Spinal cord (tissue), 10 donors: ENCODE data around the gene SCP2. TPM values are rescaled to one million over a fixed set of nuclear protein-coding genes. Genes with fewer than 3 reads are reported as not detected.
"Not testable (repeated sequence)": the region's sequence is repeated elsewhere in the genome, so short reads cannot be mapped to it uniquely, and the experiment has no call there.

Experiments used
- DNase-seq, 6 donors: peaks; one replicate each; pipeline versions ENCODE4 v3.0.0 to v3.0.0-alpha.2; 2013 to 2015; ENCODE audit warnings: low spot score in 6 of 6, low read depth in 4 of 6
- H3K27ac ChIP-seq: one replicate; pipeline ENCODE4 v1.5.1; 2013; ENCODE audit warnings: low read depth, low read length, control low read depth
- H3K27me3 ChIP-seq: one replicate; pipeline ENCODE4 v1.6.1; 2013; ENCODE audit warnings: low read length; ENCODE audit not compliant: control insufficient read depth, insufficient read depth
- H3K36me3 ChIP-seq: one replicate; pipeline ENCODE4 v1.6.1; 2013; ENCODE audit warnings: low read length; ENCODE audit not compliant: control insufficient read depth, insufficient read depth
- H3K4me1 ChIP-seq: one replicate; pipeline ENCODE4 v1.6.1; 2013; ENCODE audit warnings: low read length; ENCODE audit not compliant: control insufficient read depth, insufficient read depth
- H3K4me3 ChIP-seq: one replicate; pipeline ENCODE4 v1.5.1; 2013; ENCODE audit warnings: low read depth, low read length, control low read depth
- H3K9me3 ChIP-seq: one replicate; pipeline ENCODE4 v1.6.1; 2013; ENCODE audit warnings: low read length; ENCODE audit not compliant: control insufficient read depth, insufficient read depth
- whole genome bisulfite sequencing: methylation state at CpG from one replicate; pipeline ENCODE4 v1.1.5; 2013; ENCODE audit warnings: missing lambda C conversion rate; ENCODE audit not compliant: insufficient coverage; 5-methylcytosine and 5-hydroxymethylcytosine counted together
- polyA plus RNA-seq, 2 donors: library from polyadenylated mRNA; unstranded; fragments of 120-200 nt; gene quantifications; one replicate each; pipeline ENCODE4 v1.2.1, GENCODE V29; 2013; ENCODE audit not compliant: insufficient read length in 2 of 2
- total RNA-seq, 2 donors: library from RNA; depleted of rRNA in 1 of 2; stranded (reverse); fragments of 120-200 nt in 1 of 2; fragments of >200 nt in 1 of 2; gene quantifications; one replicate each; pipeline versions ENCODE4 v1.2.3 to v1.2.4, GENCODE V29; 2013 to 2014
- donor health status: healthy.

SCP2 gene
- total and polyA plus RNA-seq, 4 donors, result 119 to 155 (median 143) TPM

GRCh38 chr1:52992733-52993132, 65.7 kb downstream of the SCP2 start:
- peaks cover 19% of the 10 kb centered on the region for H3K36me3 ChIP-seq
- H3K4me1 ChIP-seq, result not testable (repeated sequence)

GRCh38 chr1:52994656-52995055, 67.6 kb downstream of the SCP2 start:
- H3K4me1 ChIP-seq, result no peaks in the 10 kb centered on the region
- no peak overlapping the region for H3K27ac ChIP-seq
- no peaks in the 10 kb centered on the region for H3K27me3 ChIP-seq
- H3K36me3 ChIP-seq, result peaks cover 16% of the 10 kb centered on the region
- WGBS, result 93% methylated on average over 6 of the region's 6 CpGs
- no peak for DNase-seq
- H3K9me3 ChIP-seq, result no peaks in the 10 kb centered on the region
- no peak overlapping the region for H3K4me3 ChIP-seq

More at GRCh38 chr1:52992733-52993132, 65.7 kb downstream of the SCP2 start:
- H3K4me3 ChIP-seq, DNase-seq, H3K27ac ChIP-seq, H3K9me3 ChIP-seq, H3K27me3 ChIP-seq: not testable (repeated sequence)

GRCh38 chr1:52996653-52997052, 69.6 kb downstream of the SCP2 start:
- DNase-seq, result no peak
- peaks cover 14% of the 10 kb centered on the region for H3K36me3 ChIP-seq
- H3K27me3 ChIP-seq, result no peaks in the 10 kb centered on the region
- H3K4me3 ChIP-seq, result no peak overlapping the region
- no peak overlapping the region for H3K27ac ChIP-seq
- H3K9me3 ChIP-seq, result no peaks in the 10 kb centered on the region
- no peaks in the 10 kb centered on the region for H3K4me1 ChIP-seq

GRCh38 chr1:53001128-53001527, 74.1 kb downstream of the SCP2 start:
- Histone ChIP-seq H3K9me3 (no peaks in the 10 kb centered on the region), H3K4me3 (no peak overlapping the region), H3K27me3 (no peaks in the 10 kb centered on the region), H3K27ac (no peak overlapping the region), H3K36me3 (peaks cover 5% of the 10 kb centered on the region), H3K4me1 (no peaks in the 10 kb centered on the region)
- DNase-seq, result no peak

- not testable (repeated sequence) for H3K4me3 ChIP-seq, H3K4me1 ChIP-seq, H3K36me3 ChIP-seq, H3K27ac ChIP-seq, H3K9me3 ChIP-seq, H3K27me3 ChIP-seq, DNase-seq
- no CpG with 5 or more reads among the region's 2 CpGs for WGBS
Measured at GRCh38 chr1:53006612-53007011, 79.5 kb downstream of the SCP2 start.

GRCh38 chr1:53010247-53010646, 83.2 kb downstream of the SCP2 start:
- not testable (repeated sequence) for H3K9me3 ChIP-seq, DNase-seq, H3K4me1 ChIP-seq, H3K36me3 ChIP-seq, H3K27me3 ChIP-seq, H3K27ac ChIP-seq, H3K4me3 ChIP-seq
- no CpG with 5 or more reads among the region's 4 CpGs for WGBS

GRCh38 chr1:53011175-53011574, 84.1 kb downstream of the SCP2 start:
- no peaks in the 10 kb centered on the region for H3K4me1 ChIP-seq
- H3K36me3 ChIP-seq, result no peaks in the 10 kb centered on the region
- WGBS, result no CpG with 5 or more reads among the region's 4 CpGs
- no peak overlapping the region for H3K4me3 ChIP-seq
- DNase-seq, result no peak
- no peak overlapping the region for H3K27ac ChIP-seq
- H3K27me3 ChIP-seq, result no peaks in the 10 kb centered on the region
- no peaks in the 10 kb centered on the region for H3K9me3 ChIP-seq

- Histone ChIP-seq H3K4me1 (no peaks in the 10 kb centered on the region), H3K4me3 (peak overlapping the region; percentile 46), H3K36me3 (no peaks in the 10 kb centered on the region), H3K27me3 (no peaks in the 10 kb centered on the region), H3K9me3 (no peaks in the 10 kb centered on the region), H3K27ac (no peak overlapping the region)
- peak; percentile 76 to 96 (median 80) for DNase-seq
- WGBS, result 0% methylated on average over 6 of the region's 9 CpGs
Measured at GRCh38 chr1:53014791-53015507, 87.9 kb downstream of the SCP2 start.

GRCh38 chr1:53015508-53015860, 88.4 kb downstream of the SCP2 start:
- H3K27me3 ChIP-seq, result no peaks in the 10 kb centered on the region
- peak overlapping the region; percentile 46 for H3K4me3 ChIP-seq
- DNase-seq, result no peak
- no peaks in the 10 kb centered on the region for H3K36me3 ChIP-seq
- no peaks in the 10 kb centered on the region for H3K4me1 ChIP-seq
- no peaks in the 10 kb centered on the region for H3K9me3 ChIP-seq
- H3K27ac ChIP-seq, result no peak overlapping the region
- 7% methylated on average over 2 of the region's 3 CpGs for WGBS

GRCh38 chr1:53016705-53017104, 89.6 kb downstream of the SCP2 start:
- no peak overlapping the region for H3K27ac ChIP-seq
- no peaks in the 10 kb centered on the region for H3K9me3 ChIP-seq
- DNase-seq, result no peak
- WGBS, result no CpG with 5 or more reads among the region's 1 CpG
- no peak overlapping the region for H3K4me3 ChIP-seq
- no peaks in the 10 kb centered on the region for H3K4me1 ChIP-seq
- H3K36me3 ChIP-seq, result no peaks in the 10 kb centered on the region
- H3K27me3 ChIP-seq, result no peaks in the 10 kb centered on the region
